Measurements from ENCODE around the gene ZNF275. TPM values are rescaled to one million over a fixed set of nuclear protein-coding genes. Genes with fewer than 3 reads are reported as not detected.
A peak's percentile ranks its signal among the peaks of the same experiment; 100 is the strongest.

ZNF275 gene
- total RNA-seq, 1 experiment from 2014 or later, result 5.0 TPM

- H3K27ac ChIP-seq (ENCODE audit: low read length), result no peak overlapping the region
- intact Hi-C loops (cut with micrococcal nuclease; ENCODE audit: unreplicated experiment) (no loop called here), in situ Hi-C loops (cut with HindIII; ENCODE audit: low pct_unique_long_range_greater_than_20kb, low sequenced_read_pairs) (no loop called here)
- H3K4me3 ChIP-seq (ENCODE audit: low read depth in 2 of 2, low read length in 2 of 2), result no peak overlapping the region
- no peak for TF ChIP-seq REST (IDR thresholded peaks at IDR 0.05; ENCODE audit: insufficient read depth in 1 of 2, low read depth in 2 of 2, low read length in 1 of 2)
- TF ChIP-seq POLR2AphosphoS5 (IDR thresholded peaks at IDR 0.05; ENCODE audit: low read depth, low read length), result no peak
- TF ChIP-seq SIN3A (IDR thresholded peaks at IDR 0.05; ENCODE audit: borderline replicate concordance, insufficient read depth, low read depth, low read length), result no peak
- no peak for TF ChIP-seq CTCF (IDR thresholded peaks at IDR 0.05)
- TF ChIP-seq TCF7L2 (IDR thresholded peaks at IDR 0.05; ENCODE audit: low read depth, low read length), result no peak
- H3K9me3 ChIP-seq (ENCODE audit: control insufficient read depth, insufficient read depth, low read depth, low read length), result no peaks in the 10 kb centered on the region
- peaks cover 2% of the 10 kb centered on the region; the same call in 1 of the 2 replicates for H3K27me3 ChIP-seq (ENCODE audit: control insufficient read depth, insufficient read depth, low read length)
- no TSS peak for BruUV-seq (replicated peaks)
- no peak for DNase-seq (ENCODE audit: low read depth, low spot score)
- no peaks in the 10 kb centered on the region for H3K4me1 ChIP-seq (ENCODE audit: control insufficient read depth, insufficient read depth, low read length)
- ChIA-PET POLR2A (no interaction called here), CTCF (interaction anchor here (0.7 kb wide), 1 partner anchor 92 kb away, joined by 5 read pairs; no protein-coding TSS in a partner anchor)
- no peaks in the 10 kb centered on the region for H3K36me3 ChIP-seq (ENCODE audit: control insufficient read depth, insufficient read depth, low read length)
- ATAC-seq, result peak; percentile 48; the same call in 1 of the 2 replicates
Measured at GRCh38 chrX:153397256-153397960, 63.5 kb downstream of the ZNF275 start.

- ChIA-PET CTCF (interaction anchor here (0.5 to 0.8 kb wide), 3 partner anchors 72 to 266 kb away, joined by 4 to 10 read pairs (median 5); no protein-coding TSS in a partner anchor), POLR2A (no interaction called here)
- in situ Hi-C loops (cut with HindIII; ENCODE audit: low pct_unique_long_range_greater_than_20kb, low sequenced_read_pairs) (no loop called here), intact Hi-C loops (cut with micrococcal nuclease; ENCODE audit: unreplicated experiment) (no loop called here)
- Histone ChIP-seq H3K27me3 (ENCODE audit: control insufficient read depth, insufficient read depth, low read length) (peaks cover 2% of the 10 kb centered on the region; the same call in 1 of the 2 replicates), H3K4me3 (ENCODE audit: low read depth in 2 of 2, low read length in 2 of 2) (no peak overlapping the region), H3K9me3 (ENCODE audit: control insufficient read depth, insufficient read depth, low read depth, low read length) (no peaks in the 10 kb centered on the region), H3K27ac (ENCODE audit: low read length) (no peak overlapping the region), H3K4me1 (ENCODE audit: control insufficient read depth, insufficient read depth, low read length) (no peaks in the 10 kb centered on the region), H3K36me3 (ENCODE audit: control insufficient read depth, insufficient read depth, low read length) (no peaks in the 10 kb centered on the region)
- ATAC-seq (no peak), DNase-seq (ENCODE audit: low read depth, low spot score) (no peak)
- TF ChIP-seq POLR2AphosphoS5 (IDR thresholded peaks at IDR 0.05; ENCODE audit: low read depth, low read length), result no peak
- no peak for TF ChIP-seq SIN3A (IDR thresholded peaks at IDR 0.05; ENCODE audit: borderline replicate concordance, insufficient read depth, low read depth, low read length)
- TF ChIP-seq REST (IDR thresholded peaks at IDR 0.05; ENCODE audit: insufficient read depth in 1 of 2, low read depth in 2 of 2, low read length in 1 of 2), result no peak
- TF ChIP-seq CTCF (IDR thresholded peaks at IDR 0.05), result no peak
- no peak for TF ChIP-seq TCF7L2 (IDR thresholded peaks at IDR 0.05; ENCODE audit: low read depth, low read length)
- BruUV-seq (replicated peaks), result no TSS peak
Measured at GRCh38 chrX:153398275-153398960, 64.5 kb downstream of the ZNF275 start.

Measured in Panc1 (cell line).